ENCODE results near the gene ACOX3.

DNA sequence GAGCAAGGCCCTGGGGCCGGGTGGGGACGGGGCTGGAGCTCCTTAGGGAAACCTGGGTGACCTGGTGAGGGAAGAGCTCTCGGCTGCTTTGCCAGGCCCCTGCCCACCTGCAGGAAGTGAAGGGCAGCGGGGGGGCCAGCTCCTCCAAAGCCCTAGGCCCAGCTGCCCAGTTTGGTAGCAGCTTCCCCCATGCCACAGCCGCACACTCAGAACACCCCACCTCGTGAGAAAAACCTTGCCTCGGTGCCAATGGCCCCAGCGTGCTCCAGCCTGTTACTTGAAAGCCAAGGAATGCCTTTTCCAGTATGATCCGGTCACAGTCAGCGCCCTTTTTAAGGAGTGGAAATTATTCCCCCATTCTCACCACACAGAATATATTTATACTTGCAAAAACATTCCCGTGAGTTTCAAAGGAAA lies 38.3 kb downstream of the ACOX3 start:
- no peak for TF ChIP-seq POLR2A (IDR thresholded peaks at IDR 0.05)
- TF ChIP-seq, protein P1, sequence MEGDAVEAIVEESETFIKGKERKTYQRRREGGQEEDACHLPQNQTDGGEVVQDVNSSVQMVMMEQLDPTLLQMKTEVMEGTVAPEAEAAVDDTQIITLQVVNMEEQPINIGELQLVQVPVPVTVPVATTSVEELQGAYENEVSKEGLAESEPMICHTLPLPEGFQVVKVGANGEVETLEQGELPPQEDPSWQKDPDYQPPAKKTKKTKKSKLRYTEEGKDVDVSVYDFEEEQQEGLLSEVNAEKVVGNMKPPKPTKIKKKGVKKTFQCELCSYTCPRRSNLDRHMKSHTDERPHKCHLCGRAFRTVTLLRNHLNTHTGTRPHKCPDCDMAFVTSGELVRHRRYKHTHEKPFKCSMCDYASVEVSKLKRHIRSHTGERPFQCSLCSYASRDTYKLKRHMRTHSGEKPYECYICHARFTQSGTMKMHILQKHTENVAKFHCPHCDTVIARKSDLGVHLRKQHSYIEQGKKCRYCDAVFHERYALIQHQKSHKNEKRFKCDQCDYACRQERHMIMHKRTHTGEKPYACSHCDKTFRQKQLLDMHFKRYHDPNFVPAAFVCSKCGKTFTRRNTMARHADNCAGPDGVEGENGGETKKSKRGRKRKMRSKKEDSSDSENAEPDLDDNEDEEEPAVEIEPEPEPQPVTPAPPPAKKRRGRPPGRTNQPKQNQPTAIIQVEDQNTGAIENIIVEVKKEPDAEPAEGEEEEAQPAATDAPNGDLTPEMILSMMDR (IDR thresholded peaks at IDR 0.05), result no peak
